ENCODE measurements around the gene TPD52L3.

The TPD52L3 gene

GRCh38 chr9:6328103-6328502 is at the start of gene TPD52L3:
Gene TPD52L3 (plus strand): TSS chr9:6328375. CDS start chr9:6328596, 221 bp downstream.
- FAIRE-seq, result no peak

GRCh38 chr9:6301858-6302257 is 26.3 kb upstream of the TPD52L3 start:
- FAIRE-seq, result no peak

DNA sequence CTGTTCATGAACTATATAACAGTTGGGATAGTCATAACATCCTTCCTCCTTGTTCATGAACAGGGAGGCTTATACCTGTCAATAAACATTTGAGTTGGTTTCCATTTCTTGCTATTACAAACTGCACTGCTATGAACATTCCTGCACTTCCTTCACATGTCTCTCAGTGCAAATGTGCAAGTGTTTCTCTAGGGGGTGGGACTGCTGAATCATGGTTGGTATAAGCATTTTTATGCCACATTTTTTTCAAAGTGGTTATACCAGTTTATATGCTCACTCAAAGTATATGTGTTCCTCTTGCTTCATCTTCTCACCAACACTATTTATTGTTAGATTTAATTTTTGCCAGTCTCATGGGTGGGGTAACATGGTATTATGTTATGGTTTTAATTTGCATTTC is 25.8 kb upstream of the TPD52L3 start:
- FAIRE-seq, result no peak

- FAIRE-seq, result no peak
Measured at GRCh38 chr9:6304232-6304631, 23.9 kb upstream of the TPD52L3 start.

GRCh38 chr9:6305954-6306563 is 22.1 kb upstream of the TPD52L3 start:
- peak; percentile 60 for FAIRE-seq

DNA sequence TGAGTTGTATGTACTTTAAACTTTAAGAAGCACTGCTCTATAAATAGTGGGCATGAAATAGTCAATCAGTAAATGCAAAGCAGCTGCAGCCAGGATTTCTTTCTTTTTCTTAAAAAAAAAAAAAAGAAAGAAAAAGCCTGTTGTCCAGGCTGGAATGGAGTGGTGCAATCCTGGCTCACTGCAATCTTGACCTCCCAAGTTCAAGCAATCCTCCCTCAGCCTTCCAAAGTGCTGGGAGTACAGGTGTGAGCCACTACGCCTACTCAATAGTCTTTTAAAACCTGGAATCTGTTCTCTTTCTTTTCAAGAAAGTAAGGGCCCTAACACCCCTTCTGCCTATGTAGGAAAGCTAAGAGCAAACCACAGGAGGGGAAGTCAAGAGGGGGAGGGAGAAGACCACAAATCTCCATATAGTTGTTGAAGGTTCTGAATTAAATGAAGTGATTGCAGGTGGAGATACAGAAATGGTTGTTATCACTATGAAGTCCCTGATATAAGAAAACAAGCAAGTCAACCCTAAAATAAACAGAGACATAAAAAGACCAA is 20.6 kb upstream of the TPD52L3 start:
- no peak for FAIRE-seq

GRCh38 chr9:6330958-6331634 is 2.9 kb downstream of the TPD52L3 start:
- no peak for FAIRE-seq

DNA sequence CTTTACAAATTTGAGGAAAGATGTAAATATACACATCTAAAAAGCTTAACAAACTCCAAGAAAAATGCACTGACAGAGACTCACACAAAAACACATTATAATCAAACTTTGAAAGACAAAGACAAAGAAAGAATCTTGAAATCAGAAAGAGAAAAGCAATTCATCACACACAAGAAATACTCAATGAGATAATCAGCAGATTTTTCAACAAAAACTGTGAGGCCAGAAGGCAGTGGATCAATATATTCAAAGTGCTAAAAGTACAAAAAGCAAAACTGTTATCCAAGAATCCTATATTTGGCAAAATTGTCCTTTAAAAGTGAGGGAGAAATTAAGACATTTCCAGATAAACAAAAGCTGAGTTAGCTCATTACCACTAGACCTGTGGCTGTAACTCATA is 6.1 kb downstream of the TPD52L3 start:
- no peak for FAIRE-seq

- FAIRE-seq, result no peak
Measured at GRCh38 chr9:6348766-6349165, 20.6 kb downstream of the TPD52L3 start.

GRCh38 chr9:6351737-6352136 is 23.6 kb downstream of the TPD52L3 start:
- no peak for FAIRE-seq

DNA sequence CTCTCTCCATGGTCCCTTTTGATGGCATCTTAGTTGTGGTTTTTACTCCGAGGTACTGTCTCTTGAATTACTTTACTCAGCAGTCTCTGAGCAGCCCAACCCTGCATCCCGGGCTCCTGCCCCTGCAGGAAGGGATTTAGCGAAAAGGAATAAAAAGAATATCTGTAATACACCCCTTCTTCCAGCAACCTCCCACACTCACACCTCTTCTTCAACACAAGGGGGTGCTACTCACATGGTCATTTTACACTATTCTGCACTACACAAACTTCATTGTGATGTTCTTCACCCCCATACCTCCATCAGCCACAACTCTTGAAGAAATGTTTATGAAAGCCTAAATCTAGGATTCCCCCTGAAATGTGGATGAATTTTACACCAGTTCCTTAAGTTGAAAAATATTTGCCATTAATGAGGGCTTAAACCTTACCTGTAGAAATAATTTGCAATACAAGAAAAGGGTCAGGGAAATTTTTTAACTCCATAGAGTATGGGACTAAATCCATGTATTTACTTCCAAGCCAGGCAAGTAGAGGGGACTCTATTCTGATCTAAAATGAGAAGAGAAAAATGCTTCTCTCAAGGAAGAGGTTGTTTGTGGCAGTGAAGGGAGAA is 26.0 kb downstream of the TPD52L3 start:
- no peak for FAIRE-seq

GRCh38 chr9:6355728-6356127 is 27.6 kb downstream of the TPD52L3 start:
- FAIRE-seq, result no peak

- no peak for FAIRE-seq
Measured at GRCh38 chr9:6356441-6356840, 28.3 kb downstream of the TPD52L3 start.

DNA sequence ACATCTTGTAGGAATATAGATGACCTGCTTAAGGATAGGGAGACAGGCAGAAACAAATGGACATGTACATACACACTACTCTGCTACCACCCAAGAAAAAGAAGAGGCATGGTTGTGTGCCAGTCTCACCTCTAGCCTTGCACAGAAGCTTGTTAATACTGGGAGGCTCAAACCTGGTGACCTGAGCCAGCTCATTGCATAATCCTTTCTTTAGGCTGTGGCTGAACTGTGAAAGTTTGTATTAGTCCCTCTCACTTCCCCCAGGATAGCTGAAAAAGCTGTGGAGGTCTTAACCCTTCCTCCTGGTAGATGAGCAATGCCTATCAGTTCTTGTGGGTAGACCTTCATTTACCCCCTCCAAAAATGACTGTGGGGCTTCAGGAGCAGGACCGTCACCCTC is 28.7 kb downstream of the TPD52L3 start:
- FAIRE-seq, result no peak

- no peak for FAIRE-seq
Measured at GRCh38 chr9:6367128-6367890, 39.1 kb downstream of the TPD52L3 start.

- no peak for FAIRE-seq
Measured at GRCh38 chr9:6368831-6369230, 40.7 kb downstream of the TPD52L3 start.

All from colon (tissue), 2 donors.